Prostate gland (tissue), 2 donors: ENCODE results near the gene STAT1.

Source experiments
- CTCF ChIP-seq, 4 experiments: fragments of 200-600 bp in 2 of 4; fragments of 450-650 bp in 2 of 4; sonication (generic) in 2 of 4; IDR thresholded peaks; 1 replicate in 3 of 4; 2 replicates in 1 of 4; pipeline ENCODE4 v1.5.1; 2016 to 2019; ENCODE audit warnings: antibody characterized with exemption in 4 of 4, mild to moderate bottlenecking in 2 of 4, moderate library complexity in 2 of 4
- POLR2A ChIP-seq: fragments of 450-650 bp; IDR thresholded peaks from one replicate; pipeline ENCODE4 v1.6.1; 2016; ENCODE audit warnings: antibody characterized with exemption, mild to moderate bottlenecking
- POLR2AphosphoS5 ChIP-seq: sonication (generic); formaldehyde crosslinking; IDR thresholded peaks from one replicate; pipeline ENCODE4 v1.6.1; 2017; ENCODE audit warnings: antibody characterized with exemption

GRCh38 chr2:190999058-190999457, 14.9 kb downstream of the STAT1 start:
- TF ChIP-seq CTCF (IDR thresholded peaks at IDR 0.05) (no peak), POLR2A (no peak), POLR2AphosphoS5 (no peak)
